ENCODE data around the gene CHAT.
"Not testable (repeated sequence)": the region's sequence is repeated elsewhere in the genome, so short reads cannot be mapped to it uniquely, and the experiment has no call there.

CHAT gene

GRCh38 chr10:49666685-49667084, 52.8 kb downstream of the CHAT start:
- no peak for FAIRE-seq
- no peak for DNase-seq (ENCODE audit: extremely low spot score, insufficient read length, low read depth)

GRCh38 chr10:49667991-49668390, 54.2 kb downstream of the CHAT start:
- FAIRE-seq (no peak), DNase-seq (ENCODE audit: extremely low spot score, insufficient read length, low read depth) (no peak)

GRCh38 chr10:49668684-49669083, 54.8 kb downstream of the CHAT start:
- no peak for DNase-seq (ENCODE audit: extremely low spot score, insufficient read length, low read depth)
- no peak for FAIRE-seq

- FAIRE-seq (no peak), DNase-seq (ENCODE audit: extremely low spot score, insufficient read length, low read depth) (no peak)
Observed at GRCh38 chr10:49678827-49679479, 65.1 kb downstream of the CHAT start.

- DNase-seq (ENCODE audit: extremely low spot score, insufficient read length, low read depth) (no peak), FAIRE-seq (no peak)
Observed at GRCh38 chr10:49679480-49679893, 65.7 kb downstream of the CHAT start, which contains the start of gene C10orf53. Gene C10orf53 (plus strand): TSS chr10:49679651. CDS start chr10:49679698, 47 bp downstream.

GRCh38 chr10:49682449-49682848, 68.6 kb downstream of the CHAT start:
- not testable (repeated sequence) for FAIRE-seq; DNase-seq (ENCODE audit: extremely low spot score, insufficient read length, low read depth)

- DNase-seq (ENCODE audit: extremely low spot score, insufficient read length, low read depth) (no peak), FAIRE-seq (no peak)
Observed at GRCh38 chr10:49682879-49683278, 69.0 kb downstream of the CHAT start.

- DNase-seq (ENCODE audit: extremely low spot score, insufficient read length, low read depth): no peak
- FAIRE-seq: no peak
Observed at GRCh38 chr10:49686651-49687050, 72.8 kb downstream of the CHAT start.

- FAIRE-seq (no peak), DNase-seq (ENCODE audit: extremely low spot score, insufficient read length, low read depth) (no peak)
Observed at GRCh38 chr10:49688261-49688846, 74.5 kb downstream of the CHAT start.

- DNase-seq (ENCODE audit: extremely low spot score, insufficient read length, low read depth) (no peak), FAIRE-seq (no peak)
Observed at GRCh38 chr10:49688920-49689319, 75.1 kb downstream of the CHAT start.

- no peak for FAIRE-seq
Observed at GRCh38 chr10:49689882-49690510, 76.2 kb downstream of the CHAT start.

GRCh38 chr10:49690698-49691356, 77.0 kb downstream of the CHAT start:
- DNase-seq (ENCODE audit: extremely low spot score, insufficient read length, low read depth): no peak
- no peak for FAIRE-seq

More at GRCh38 chr10:49689882-49690510, 76.2 kb downstream of the CHAT start:
- DNase-seq (ENCODE audit: extremely low spot score, insufficient read length, low read depth): no peak

GRCh38 chr10:49691588-49691987, 77.8 kb downstream of the CHAT start:
- DNase-seq (ENCODE audit: extremely low spot score, insufficient read length, low read depth) (no peak), FAIRE-seq (no peak)

GRCh38 chr10:49694466-49694865, 80.6 kb downstream of the CHAT start:
- DNase-seq (ENCODE audit: extremely low spot score, insufficient read length, low read depth): no peak
- FAIRE-seq: no peak

- no peak for FAIRE-seq
- DNase-seq (ENCODE audit: extremely low spot score, insufficient read length, low read depth): no peak
Observed at GRCh38 chr10:49696311-49696710, 82.5 kb downstream of the CHAT start.

- FAIRE-seq (no peak), DNase-seq (ENCODE audit: extremely low spot score, insufficient read length, low read depth) (no peak)
Observed at GRCh38 chr10:49698679-49699078, 84.8 kb downstream of the CHAT start.

GRCh38 chr10:49700211-49700610, 86.4 kb downstream of the CHAT start:
- FAIRE-seq: no peak
- no peak for DNase-seq (ENCODE audit: extremely low spot score, insufficient read length, low read depth)

- FAIRE-seq: no peak
- no peak for DNase-seq (ENCODE audit: extremely low spot score, insufficient read length, low read depth)
Observed at GRCh38 chr10:49700997-49701396, 87.2 kb downstream of the CHAT start.

GRCh38 chr10:49707585-49707984, 93.7 kb downstream of the CHAT start:
- DNase-seq (ENCODE audit: extremely low spot score, insufficient read length, low read depth) (no peak), FAIRE-seq (no peak)

- DNase-seq (ENCODE audit: extremely low spot score, insufficient read length, low read depth) (no peak), FAIRE-seq (no peak)
Observed at GRCh38 chr10:49709934-49710333, 96.1 kb downstream of the CHAT start.

- FAIRE-seq: no peak
Observed at GRCh38 chr10:49710966-49711365, 97.1 kb downstream of the CHAT start.

More at GRCh38 chr10:49710966-49711365, 97.1 kb downstream of the CHAT start:
- DNase-seq (ENCODE audit: extremely low spot score, insufficient read length, low read depth): no peak

All from GM18507 (cell line).